Measurements from ENCODE around the gene GPRC6A.

GPRC6A gene

DNA sequence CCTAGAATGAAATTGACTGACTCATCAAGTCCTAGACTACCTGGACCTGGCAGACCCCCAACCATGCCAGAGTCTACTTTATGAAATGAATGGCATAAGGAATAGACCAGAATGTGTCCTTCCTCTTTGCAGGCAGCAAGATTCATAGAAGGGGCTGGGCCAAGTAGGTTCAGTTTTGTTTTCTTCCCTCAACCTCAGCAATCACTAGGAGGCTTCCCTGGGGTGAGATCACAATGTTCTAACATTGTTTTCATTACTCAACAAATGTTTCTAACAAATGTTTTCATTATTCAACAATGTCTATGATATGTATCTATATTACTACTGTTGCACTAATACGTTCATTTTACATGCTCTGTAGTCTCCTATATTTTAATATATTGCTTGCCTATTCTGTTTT, 55.0 kb downstream of the GPRC6A start:
- no peaks in the 10 kb centered on the region for H3K4me1 ChIP-seq (ENCODE audit: control insufficient read depth, insufficient read depth, low read length)
- no peaks in the 10 kb centered on the region for H3K36me3 ChIP-seq (ENCODE audit: control insufficient read depth, insufficient read depth, low read length)
- H3K9ac ChIP-seq (ENCODE audit: low read depth, low read length) = no peak overlapping the region
- no peak overlapping the region for H3K4me3 ChIP-seq (ENCODE audit: low read depth, low read length)
- H3K9me3 ChIP-seq (ENCODE audit: control insufficient read depth, insufficient read depth, low read length) = no peaks in the 10 kb centered on the region
- no peaks in the 10 kb centered on the region for H3K27me3 ChIP-seq (ENCODE audit: control insufficient read depth, insufficient read depth, low read length)

DNA sequence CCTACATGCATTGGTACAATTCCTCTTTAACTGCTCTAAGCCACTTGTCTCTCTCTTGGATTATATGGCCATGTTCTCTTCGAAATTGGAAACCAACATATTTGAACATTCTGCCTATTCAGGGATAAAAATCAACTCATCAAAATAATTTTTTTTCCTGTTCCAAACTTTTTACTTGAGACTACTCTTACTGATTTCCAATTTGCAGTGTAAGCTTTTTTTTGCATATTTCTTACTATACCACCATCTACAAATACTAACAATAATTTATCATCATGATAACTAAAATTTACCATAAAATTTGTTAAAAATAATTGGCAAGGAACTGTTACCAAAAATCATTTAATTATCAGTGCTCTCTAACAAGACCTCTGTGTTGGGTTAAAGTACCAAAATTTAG, 56.4 kb downstream of the GPRC6A start:
- no peak overlapping the region for H3K9ac ChIP-seq (ENCODE audit: low read depth, low read length)
- peaks cover 2% of the 10 kb centered on the region for H3K27me3 ChIP-seq (ENCODE audit: control insufficient read depth, insufficient read depth, low read length)
- H3K4me3 ChIP-seq (ENCODE audit: low read depth, low read length) = no peak overlapping the region
- no peaks in the 10 kb centered on the region for H3K36me3 ChIP-seq (ENCODE audit: control insufficient read depth, insufficient read depth, low read length)
- no peaks in the 10 kb centered on the region for H3K9me3 ChIP-seq (ENCODE audit: control insufficient read depth, insufficient read depth, low read length)
- no peaks in the 10 kb centered on the region for H3K4me1 ChIP-seq (ENCODE audit: control insufficient read depth, insufficient read depth, low read length)

DNA sequence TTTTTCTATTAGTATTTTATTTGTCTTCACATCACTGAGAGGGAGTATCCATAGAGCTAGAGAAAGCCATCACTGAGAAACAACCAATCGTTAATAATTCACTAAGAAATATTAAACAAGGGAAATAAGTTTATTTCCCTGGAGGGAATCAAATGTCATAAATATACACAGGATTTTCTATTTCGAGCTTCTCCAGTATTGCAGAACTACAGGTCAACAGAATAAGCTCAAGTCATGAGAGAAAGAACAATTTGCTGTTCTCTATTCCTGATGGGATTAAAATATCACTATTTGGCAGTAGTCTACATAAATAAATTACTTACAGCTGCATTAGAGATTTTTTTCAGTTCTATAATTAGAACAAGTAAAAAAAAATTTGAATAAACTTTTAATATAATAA, 61.2 kb downstream of the GPRC6A start:
- Histone ChIP-seq H3K4me3 (ENCODE audit: low read depth, low read length) (no peak overlapping the region), H3K36me3 (ENCODE audit: control insufficient read depth, insufficient read depth, low read length) (no peaks in the 10 kb centered on the region), H3K27me3 (ENCODE audit: control insufficient read depth, insufficient read depth, low read length) (peaks cover 35% of the 10 kb centered on the region), H3K4me1 (ENCODE audit: control insufficient read depth, insufficient read depth, low read length) (no peaks in the 10 kb centered on the region), H3K9me3 (ENCODE audit: control insufficient read depth, insufficient read depth, low read length) (no peaks in the 10 kb centered on the region), H3K9ac (ENCODE audit: low read depth, low read length) (no peak overlapping the region)

DNA sequence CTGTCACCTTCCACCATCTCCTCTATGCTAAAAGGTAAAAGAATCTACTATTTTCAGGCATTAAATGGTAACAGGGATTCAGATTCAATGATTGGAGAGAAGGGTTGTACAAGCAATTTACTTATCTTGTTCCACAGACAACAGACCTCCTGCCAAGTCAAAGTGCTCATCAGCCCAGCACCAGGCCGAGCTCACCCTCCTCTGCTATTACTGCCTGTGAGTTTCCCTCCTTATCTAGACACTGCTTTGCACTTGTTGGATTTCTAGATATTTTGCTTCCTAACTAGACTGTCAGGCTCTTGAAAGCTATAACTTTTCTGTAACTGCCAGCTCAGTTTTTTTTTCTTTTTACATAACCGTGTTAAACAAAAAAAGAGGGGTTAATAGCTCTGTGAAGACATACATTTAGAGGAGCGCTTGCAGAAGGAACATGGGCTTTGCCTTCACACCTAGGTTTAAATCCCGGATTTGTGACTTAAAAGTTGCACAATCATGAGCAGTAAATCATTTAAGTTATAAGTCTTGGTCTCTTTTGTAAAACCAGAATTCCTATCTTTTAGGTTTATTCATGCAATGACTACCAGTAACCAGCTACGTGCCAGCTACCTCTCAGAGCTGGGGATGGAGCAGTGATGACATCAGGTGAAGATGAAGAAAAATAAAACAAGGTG, 62.2 kb downstream of the GPRC6A start:
- Histone ChIP-seq H3K27me3 (ENCODE audit: control insufficient read depth, insufficient read depth, low read length) (peaks cover 35% of the 10 kb centered on the region), H3K9ac (ENCODE audit: low read depth, low read length) (no peak overlapping the region), H3K9me3 (ENCODE audit: control insufficient read depth, insufficient read depth, low read length) (no peaks in the 10 kb centered on the region), H3K36me3 (ENCODE audit: control insufficient read depth, insufficient read depth, low read length) (no peaks in the 10 kb centered on the region), H3K4me1 (ENCODE audit: control insufficient read depth, insufficient read depth, low read length) (peaks cover 6% of the 10 kb centered on the region), H3K4me3 (ENCODE audit: low read depth, low read length) (no peak overlapping the region)

DNA sequence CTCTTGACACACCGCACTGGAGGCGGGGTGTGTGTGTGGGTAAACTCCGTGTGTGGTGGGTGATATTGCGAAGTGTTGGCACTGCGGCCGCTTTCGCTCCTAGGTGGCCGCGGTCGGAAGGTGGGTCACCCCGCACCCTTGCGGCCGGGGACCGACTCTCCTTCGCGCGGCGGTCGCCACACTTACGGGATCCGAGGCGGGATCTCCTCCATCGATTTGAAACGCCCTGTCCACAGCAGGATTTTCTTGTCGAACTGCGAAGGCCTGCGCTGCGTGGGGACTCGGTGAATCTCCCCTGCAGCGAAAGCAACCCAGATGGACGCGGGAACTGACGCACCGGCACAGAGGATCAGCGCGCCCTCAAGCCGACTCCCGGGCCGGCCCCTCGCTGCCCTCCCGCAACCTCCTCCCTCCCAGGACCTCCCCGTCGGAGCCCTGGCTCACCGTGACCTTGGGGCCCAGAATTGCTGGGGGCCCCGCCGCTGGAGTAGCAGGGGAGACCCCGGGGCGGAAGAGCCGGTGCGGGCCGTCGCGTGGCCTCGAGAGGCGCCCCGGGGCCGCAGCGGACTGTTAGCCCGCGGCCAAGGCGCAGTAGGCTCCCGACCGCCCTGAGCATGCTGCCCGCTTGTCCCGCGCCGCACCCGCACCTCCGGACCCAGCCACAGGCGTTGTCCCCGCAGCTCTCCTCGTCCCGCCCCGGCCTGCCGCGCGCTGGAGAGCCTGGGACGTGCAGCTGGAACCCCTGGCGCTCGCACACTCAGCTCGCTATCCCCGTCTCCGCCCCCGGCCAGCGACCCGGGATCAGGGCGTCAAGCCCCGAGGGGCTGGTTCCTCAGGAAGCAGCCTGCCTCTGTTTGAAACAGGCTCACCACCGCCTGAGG, 63.7 kb downstream of the GPRC6A start, which contains the start of gene FAM162B:
Gene FAM162B, minus strand, starts transcription at position 759 of the 881 bp plus-strand sequence. Its CDS starts 143 bp downstream, at position 616.
- Histone ChIP-seq H3K27me3 (ENCODE audit: control insufficient read depth, insufficient read depth, low read length) (peaks cover 35% of the 10 kb centered on the region), H3K36me3 (ENCODE audit: control insufficient read depth, insufficient read depth, low read length) (no peaks in the 10 kb centered on the region), H3K9ac (ENCODE audit: low read depth, low read length) (peak within 1 kb of the TSS; percentile 66), H3K9me3 (ENCODE audit: control insufficient read depth, insufficient read depth, low read length) (no peaks in the 10 kb centered on the region), H3K4me1 (ENCODE audit: control insufficient read depth, insufficient read depth, low read length) (peaks cover 6% of the 10 kb centered on the region), H3K4me3 (ENCODE audit: low read depth, low read length) (peak within 1 kb of the TSS; percentile 78)

DNA sequence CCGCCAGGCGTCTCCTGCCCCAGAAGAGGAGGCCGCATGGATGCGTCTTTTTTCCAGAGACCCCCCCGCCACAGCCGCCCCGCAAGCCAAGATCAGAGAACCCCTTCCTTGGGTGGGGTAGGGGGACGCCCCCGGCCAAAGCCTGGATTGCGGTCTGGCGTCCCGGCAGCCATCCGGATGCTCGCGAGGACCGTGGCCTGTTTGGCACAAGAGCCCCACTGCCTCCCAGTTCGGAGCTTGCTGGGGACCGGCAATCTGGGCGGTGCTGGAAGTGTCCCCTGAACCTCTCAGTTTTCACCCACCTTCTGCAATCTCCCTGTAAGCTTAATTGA, 64.3 kb downstream of the GPRC6A start:
- H3K4me3 ChIP-seq (ENCODE audit: low read depth, low read length) = peak overlapping the region; percentile 78

DNA sequence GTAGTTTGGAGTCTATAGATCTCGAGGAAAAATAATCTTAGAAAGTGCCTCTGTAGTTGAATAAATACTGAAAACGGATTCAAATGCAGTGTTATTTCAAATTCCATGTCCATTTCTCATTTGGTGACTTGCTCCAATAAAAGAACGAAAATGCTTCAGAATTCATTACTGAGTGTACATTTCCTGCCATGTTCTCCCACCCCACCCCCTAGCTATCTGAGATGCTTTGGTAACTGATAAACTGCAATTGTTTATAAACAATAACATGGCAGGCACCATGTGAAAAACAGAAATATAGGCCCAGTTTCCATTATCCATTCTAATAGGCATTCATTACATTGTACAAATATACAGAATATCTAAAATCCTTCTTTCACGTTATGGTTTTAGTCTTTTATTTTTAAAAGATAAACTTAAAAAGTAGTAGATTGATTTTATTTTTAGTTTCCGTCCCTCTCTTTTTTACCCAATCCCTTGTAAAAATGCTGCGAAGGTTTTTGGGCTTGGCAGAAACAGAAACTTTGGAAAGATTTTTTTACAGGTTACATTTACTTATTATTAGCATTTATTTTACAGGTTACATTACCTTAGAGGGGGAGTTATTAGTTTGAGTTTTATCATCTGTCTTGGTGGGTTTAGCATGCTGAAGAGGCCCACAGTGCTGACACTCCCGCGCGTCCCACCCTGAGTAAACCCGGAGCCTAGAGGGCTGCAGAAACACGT, 64.8 kb downstream of the GPRC6A start:
- Histone ChIP-seq H3K4me3 (ENCODE audit: low read depth, low read length) (peak overlapping the region; percentile 78), H3K36me3 (ENCODE audit: control insufficient read depth, insufficient read depth, low read length) (no peaks in the 10 kb centered on the region), H3K9ac (ENCODE audit: low read depth, low read length) (no peak overlapping the region), H3K4me1 (ENCODE audit: control insufficient read depth, insufficient read depth, low read length) (peaks cover 6% of the 10 kb centered on the region), H3K27me3 (ENCODE audit: control insufficient read depth, insufficient read depth, low read length) (peaks cover 35% of the 10 kb centered on the region), H3K9me3 (ENCODE audit: control insufficient read depth, insufficient read depth, low read length) (no peaks in the 10 kb centered on the region)

More for the DNA sequence above, 64.3 kb downstream of the GPRC6A start:
- Histone ChIP-seq H3K36me3 (ENCODE audit: control insufficient read depth, insufficient read depth, low read length) (no peaks in the 10 kb centered on the region), H3K9me3 (ENCODE audit: control insufficient read depth, insufficient read depth, low read length) (no peaks in the 10 kb centered on the region), H3K4me1 (ENCODE audit: control insufficient read depth, insufficient read depth, low read length) (peaks cover 6% of the 10 kb centered on the region), H3K9ac (ENCODE audit: low read depth, low read length) (peak overlapping the region; percentile 66), H3K27me3 (ENCODE audit: control insufficient read depth, insufficient read depth, low read length) (peaks cover 35% of the 10 kb centered on the region)

DNA sequence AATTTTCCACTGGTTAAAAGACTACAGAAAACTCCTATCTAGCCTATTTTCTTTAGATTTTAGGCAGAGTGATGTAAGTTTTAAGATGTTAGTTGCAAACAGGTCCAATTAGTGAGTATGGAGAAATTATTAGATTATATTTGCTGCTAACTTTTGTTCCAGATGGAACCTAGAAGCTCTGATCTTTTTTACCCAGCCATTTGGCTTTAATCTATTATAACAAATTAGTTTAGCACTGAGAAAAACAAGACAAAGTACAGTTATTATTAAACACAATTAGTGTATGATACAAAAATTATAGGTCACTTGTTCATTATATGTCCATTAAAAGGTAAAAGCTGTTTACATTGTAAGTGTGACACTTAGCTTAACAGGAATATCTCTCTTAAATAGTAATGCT, 65.8 kb downstream of the GPRC6A start:
- H3K36me3 ChIP-seq (ENCODE audit: control insufficient read depth, insufficient read depth, low read length) = no peaks in the 10 kb centered on the region
- H3K9ac ChIP-seq (ENCODE audit: low read depth, low read length) = no peak overlapping the region
- no peaks in the 10 kb centered on the region for H3K9me3 ChIP-seq (ENCODE audit: control insufficient read depth, insufficient read depth, low read length)
- no peak overlapping the region for H3K4me3 ChIP-seq (ENCODE audit: low read depth, low read length)
- H3K27me3 ChIP-seq (ENCODE audit: control insufficient read depth, insufficient read depth, low read length) = peaks cover 35% of the 10 kb centered on the region
- H3K4me1 ChIP-seq (ENCODE audit: control insufficient read depth, insufficient read depth, low read length) = peaks cover 6% of the 10 kb centered on the region

DNA sequence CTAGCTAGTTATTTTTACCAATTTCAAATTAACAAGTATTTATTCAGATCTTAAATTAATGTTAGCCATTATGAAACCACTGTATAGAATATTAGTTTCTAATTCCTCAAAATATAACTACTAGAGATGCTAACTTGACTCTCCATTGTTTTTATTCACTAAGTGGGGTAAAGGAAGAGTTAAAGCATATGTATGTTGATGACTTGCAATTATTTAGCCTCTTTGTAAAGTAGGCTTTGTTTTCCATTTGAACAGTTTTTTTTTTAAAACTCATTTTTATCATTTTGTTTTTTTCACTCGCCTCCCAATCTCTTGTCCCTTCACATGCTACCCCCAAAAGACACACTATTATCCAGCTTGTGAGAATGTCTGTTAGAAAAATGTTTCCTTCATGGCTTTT, 66.6 kb downstream of the GPRC6A start:
- Histone ChIP-seq H3K9ac (ENCODE audit: low read depth, low read length) (no peak overlapping the region), H3K36me3 (ENCODE audit: control insufficient read depth, insufficient read depth, low read length) (no peaks in the 10 kb centered on the region), H3K4me1 (ENCODE audit: control insufficient read depth, insufficient read depth, low read length) (peaks cover 6% of the 10 kb centered on the region), H3K27me3 (ENCODE audit: control insufficient read depth, insufficient read depth, low read length) (peaks cover 32% of the 10 kb centered on the region), H3K9me3 (ENCODE audit: control insufficient read depth, insufficient read depth, low read length) (no peaks in the 10 kb centered on the region), H3K4me3 (ENCODE audit: low read depth, low read length) (no peak overlapping the region)

DNA sequence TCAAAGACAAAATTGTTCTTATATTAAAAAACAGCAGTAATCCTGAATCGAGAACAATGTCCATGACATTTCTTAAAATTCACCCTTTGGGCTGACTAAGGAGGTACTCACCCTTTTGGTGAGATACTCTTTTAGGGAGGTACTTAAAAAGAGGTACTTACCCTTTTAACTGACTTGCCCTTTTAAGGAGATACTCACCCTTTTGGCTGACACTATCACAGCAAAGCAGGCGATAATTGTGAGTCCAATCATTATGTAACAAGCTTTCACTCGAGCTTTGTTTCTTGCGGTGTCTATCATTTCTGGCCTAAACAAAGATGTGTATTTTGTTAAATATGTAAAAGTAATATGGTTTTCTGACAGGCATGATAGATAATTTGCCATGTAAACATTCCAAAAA, 67.1 kb downstream of the GPRC6A start:
- Histone ChIP-seq H3K4me1 (ENCODE audit: control insufficient read depth, insufficient read depth, low read length) (peaks cover 6% of the 10 kb centered on the region), H3K4me3 (ENCODE audit: low read depth, low read length) (no peak overlapping the region), H3K27me3 (ENCODE audit: control insufficient read depth, insufficient read depth, low read length) (peaks cover 27% of the 10 kb centered on the region), H3K9me3 (ENCODE audit: control insufficient read depth, insufficient read depth, low read length) (no peaks in the 10 kb centered on the region), H3K9ac (ENCODE audit: low read depth, low read length) (no peak overlapping the region), H3K36me3 (ENCODE audit: control insufficient read depth, insufficient read depth, low read length) (no peaks in the 10 kb centered on the region)

DNA sequence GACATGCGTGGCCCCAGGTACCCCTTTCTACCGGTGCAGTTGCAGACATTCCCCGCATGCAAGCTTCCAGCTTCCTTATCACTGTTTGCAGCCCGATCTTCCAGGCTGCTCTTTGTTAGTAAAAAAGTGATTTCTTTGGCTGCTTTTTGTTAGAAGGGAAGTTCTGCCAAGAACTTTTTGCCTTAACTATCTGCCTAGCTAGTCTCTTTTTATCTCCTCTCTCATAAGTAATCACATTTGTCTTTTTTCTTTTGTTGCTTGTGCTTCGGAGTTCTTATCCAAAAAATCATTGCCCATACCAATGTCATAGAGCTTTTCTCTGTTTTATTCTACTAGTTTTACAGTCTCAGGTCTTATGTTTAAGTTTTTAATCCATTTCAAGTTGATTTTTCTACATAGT, 83.7 kb downstream of the GPRC6A start:
- no peaks in the 10 kb centered on the region for H3K36me3 ChIP-seq (ENCODE audit: control insufficient read depth, insufficient read depth, low read length)
- H3K9ac ChIP-seq (ENCODE audit: low read depth, low read length) = no peak overlapping the region
- H3K27me3 ChIP-seq (ENCODE audit: control insufficient read depth, insufficient read depth, low read length) = no peaks in the 10 kb centered on the region
- H3K4me1 ChIP-seq (ENCODE audit: control insufficient read depth, insufficient read depth, low read length) = peaks cover 4% of the 10 kb centered on the region
- H3K4me3 ChIP-seq (ENCODE audit: low read depth, low read length) = no peak overlapping the region
- H3K9me3 ChIP-seq (ENCODE audit: control insufficient read depth, insufficient read depth, low read length) = no peaks in the 10 kb centered on the region
